Loucy (cell line): ENCODE data around the gene PTPRF.

ENCODE experiments used
- H2AFZ ChIP-seq: fragments of 200-600 bp; sonication (generic); 2 replicates; pipeline ENCODE4 v1.6.0; 2016; ENCODE audit warnings: antibody characterized with exemption, mild to moderate bottlenecking, low read length, moderate library complexity
- H3F3A ChIP-seq: fragments of 200-600 bp; 2 replicates; pipeline ENCODE4 v1.6.0; 2016; ENCODE audit warnings: antibody characterized with exemption, low read depth, mild to moderate bottlenecking
- H3K27me3 ChIP-seq: fragments of 200-600 bp; sonication (generic); 2 replicates; pipeline ENCODE4 v1.6.1; 2014; ENCODE audit warnings: low read length, mild to moderate bottlenecking; ENCODE audit not compliant: insufficient read depth, poor library complexity, severe bottlenecking
- H3K36me3 ChIP-seq: fragments of 200-600 bp; sonication (generic); 2 replicates; pipeline ENCODE4 v1.6.1; 2016; ENCODE audit warnings: low read length; ENCODE audit not compliant: insufficient read depth
- H3K4me1 ChIP-seq: fragments of 200-600 bp; sonication (generic); 2 replicates; pipeline ENCODE4 v1.5.1; 2014; ENCODE audit warnings: low read length, mild to moderate bottlenecking; ENCODE audit not compliant: insufficient read depth, poor library complexity, severe bottlenecking
- H3K4me2 ChIP-seq: fragments of 200-600 bp; sonication (generic); 2 replicates; pipeline ENCODE4 v1.6.0; 2014; ENCODE audit warnings: antibody characterized with exemption, low read length, low read depth, mild to moderate bottlenecking; ENCODE audit not compliant: poor library complexity, severe bottlenecking
- H3K4me3 ChIP-seq: fragments of 200-600 bp; sonication (generic); 2 replicates; pipeline ENCODE4 v1.5.1; 2014; ENCODE audit warnings: low read length, mild to moderate bottlenecking, mixed read lengths; ENCODE audit not compliant: poor library complexity, severe bottlenecking
- H3K79me2 ChIP-seq: fragments of 200-600 bp; sonication (generic); 2 replicates; pipeline ENCODE4 v1.6.1; 2014; ENCODE audit warnings: low read length; ENCODE audit not compliant: insufficient read depth
- H3K9ac ChIP-seq: fragments of 200-600 bp; sonication (generic); 2 replicates; pipeline ENCODE4 v1.6.0; 2014; ENCODE audit warnings: mild to moderate bottlenecking, low read depth, low read length, moderate library complexity; ENCODE audit not compliant: poor library complexity, severe bottlenecking
- H3K9me2 ChIP-seq: fragments of 200-600 bp; sonication (generic); replicated peaks from 2 replicates; pipeline ENCODE4 v1.6.1; 2016; ENCODE audit warnings: low read depth, low read length, mixed read lengths
- H3K9me3 ChIP-seq: fragments of 200-600 bp; sonication (generic); 2 replicates; pipeline ENCODE4 v1.6.1; 2014; ENCODE audit warnings: mild to moderate bottlenecking, antibody characterized with exemption, low read length, low read depth; ENCODE audit not compliant: insufficient read depth
- H4K20me1 ChIP-seq: fragments of 200-600 bp; sonication (generic); 2 replicates; pipeline ENCODE4 v1.6.0; 2014; ENCODE audit warnings: antibody characterized with exemption, low read length, mild to moderate bottlenecking; ENCODE audit not compliant: insufficient read depth, poor library complexity, severe bottlenecking
- CTCF ChIP-seq: fragments of 200-600 bp; sonication (generic); conservative IDR thresholded peaks from 2 replicates; pipeline ENCODE4 v1.5.1; 2014; ENCODE audit warnings: mild to moderate bottlenecking, antibody characterized with exemption, low read length
- EZH2phosphoT487 ChIP-seq: fragments of 200-600 bp; IDR thresholded peaks from 2 replicates; pipeline ENCODE4 v1.6.1; 2018; ENCODE audit warnings: antibody characterized with exemption, mild to moderate bottlenecking, moderate library complexity, borderline replicate concordance

The PTPRF gene

DNA sequence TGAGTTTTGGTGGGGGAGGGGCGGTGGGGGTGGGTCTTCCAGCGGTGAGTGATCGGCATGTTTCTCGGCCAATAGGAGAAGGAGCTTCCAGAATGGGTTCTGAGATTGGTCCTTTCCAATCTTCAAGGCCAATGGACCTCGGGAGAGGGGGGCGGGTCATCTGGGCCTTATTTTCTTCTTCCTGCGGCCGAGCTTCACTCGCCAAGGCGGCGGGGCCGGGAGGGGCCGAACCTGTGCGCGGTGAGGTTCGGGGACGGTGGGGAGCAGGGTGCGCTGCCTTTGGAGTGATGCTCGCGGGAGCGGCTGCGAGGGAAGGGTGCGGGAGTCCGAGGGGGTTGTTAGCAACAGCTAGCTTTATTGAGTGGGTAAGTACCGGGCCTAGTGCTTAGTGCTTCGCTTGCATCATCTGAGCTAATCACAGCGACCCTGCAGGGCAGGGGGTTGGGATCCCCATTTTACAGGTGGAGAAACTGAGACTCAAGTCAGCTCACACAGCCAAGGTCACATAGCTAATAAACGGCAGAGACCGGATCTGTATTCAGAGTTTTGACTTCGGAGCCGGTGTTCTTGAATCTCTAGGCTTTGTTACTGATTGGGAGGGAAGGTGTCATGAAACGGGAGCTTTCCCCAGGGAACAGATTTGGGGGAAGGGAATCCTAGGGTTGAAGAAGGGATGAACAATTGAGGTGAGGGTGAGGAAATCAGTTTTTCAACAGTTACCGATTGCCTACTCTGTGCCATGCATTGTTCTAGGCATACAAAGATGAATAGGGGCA, 119.8 kb downstream of the PTPRF start:
- TF ChIP-seq CTCF (no peak), EZH2phosphoT487 (no peak)
- Histone ChIP-seq H3K9me3 (no peaks in the 10 kb centered on the region), H3K9me2 (no peaks in the 10 kb centered on the region), H3F3A (peaks cover 12% of the 10 kb centered on the region), H3K36me3 (peaks cover 11% of the 10 kb centered on the region; the same call in 1 of the 2 replicates), H2AFZ (peak overlapping the region; percentile 85), H3K27me3 (no peaks in the 10 kb centered on the region), H3K4me3 (peak overlapping the region; percentile 87), H3K79me2 (peaks cover 52% of the 10 kb centered on the region), H3K9ac (peak overlapping the region; percentile 87), H3K4me1 (peaks cover 40% of the 10 kb centered on the region), H3K4me2 (peak overlapping the region; percentile 94), H4K20me1 (peaks cover 44% of the 10 kb centered on the region)

DNA sequence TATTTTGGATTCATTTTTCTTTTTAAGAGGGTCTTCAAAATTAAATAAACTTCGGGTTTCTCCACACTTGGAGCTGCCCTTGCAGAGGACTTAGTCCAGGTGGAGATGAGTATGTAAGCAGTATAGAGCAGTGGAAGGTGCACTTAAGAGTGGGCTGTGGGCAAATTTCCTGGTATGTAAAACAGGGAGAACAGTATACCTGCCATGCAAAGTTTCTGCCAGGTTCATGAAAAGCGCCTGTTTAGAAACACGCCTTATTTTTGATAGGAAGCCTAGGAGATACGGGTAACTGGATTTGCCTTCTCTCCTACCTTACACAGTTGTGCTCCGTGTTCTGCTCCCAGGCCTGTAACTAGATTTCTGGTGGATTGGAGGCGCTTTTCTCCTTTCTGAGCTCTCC, 120.5 kb downstream of the PTPRF start:
- H2AFZ ChIP-seq = no peak overlapping the region
- no peaks in the 10 kb centered on the region for H3K9me2 ChIP-seq
- H3K9me3 ChIP-seq = no peaks in the 10 kb centered on the region
- peaks cover 43% of the 10 kb centered on the region for H3K4me1 ChIP-seq
- TF ChIP-seq EZH2phosphoT487 (no peak), CTCF (no peak)
- peaks cover 18% of the 10 kb centered on the region; the same call in 1 of the 2 replicates for H3K36me3 ChIP-seq
- peaks cover 58% of the 10 kb centered on the region for H3K79me2 ChIP-seq
- H3K9ac ChIP-seq = peak overlapping the region; percentile 87
- H3F3A ChIP-seq = peaks cover 12% of the 10 kb centered on the region
- H3K4me2 ChIP-seq = peak overlapping the region; percentile 94
- no peaks in the 10 kb centered on the region for H3K27me3 ChIP-seq
- peak overlapping the region; percentile 87 for H3K4me3 ChIP-seq
- peaks cover 44% of the 10 kb centered on the region for H4K20me1 ChIP-seq

DNA sequence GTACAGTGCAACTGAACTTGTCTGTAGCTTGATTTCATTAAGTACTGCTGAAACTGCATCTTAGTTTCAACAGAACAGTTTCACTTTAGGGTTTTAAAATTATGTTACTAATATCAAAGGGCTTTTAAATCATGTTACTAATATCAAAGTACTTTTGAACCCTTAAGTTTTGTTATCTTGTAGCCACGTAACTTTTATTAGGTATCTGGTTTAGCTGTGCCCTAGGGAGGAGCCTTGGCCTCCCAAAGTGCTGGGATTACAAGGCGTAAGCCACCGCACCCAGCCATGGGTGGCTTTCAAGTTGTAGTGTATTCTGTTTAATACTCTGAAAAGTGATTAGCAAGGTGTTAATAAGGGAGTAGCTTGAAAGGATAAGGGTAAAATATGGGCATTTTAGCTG, 121.2 kb downstream of the PTPRF start:
- Histone ChIP-seq H3K9ac (peak overlapping the region; percentile 87), H3K9me3 (no peaks in the 10 kb centered on the region), H2AFZ (no peak overlapping the region), H3K4me1 (peaks cover 43% of the 10 kb centered on the region), H3K27me3 (no peaks in the 10 kb centered on the region), H3K4me3 (peak overlapping the region; percentile 87), H3K79me2 (peaks cover 58% of the 10 kb centered on the region), H3F3A (peaks cover 12% of the 10 kb centered on the region), H3K9me2 (no peaks in the 10 kb centered on the region), H3K36me3 (peaks cover 24% of the 10 kb centered on the region; the same call in 1 of the 2 replicates), H3K4me2 (peak overlapping the region; percentile 94), H4K20me1 (peaks cover 44% of the 10 kb centered on the region)
- TF ChIP-seq CTCF = no peak
- TF ChIP-seq EZH2phosphoT487 = no peak
